Stimulated activated CD8-positive, alpha-beta memory T cell treated with anti-CD3 and anti-CD28 coated beads, Interleukin-7, amount 100 ng/mL, for 48 hours (primary cell): ENCODE measurements around the gene MIA.
"Not testable (repeated sequence)": the region's sequence is repeated elsewhere in the genome, so short reads cannot be mapped to it uniquely, and the experiment has no call there.

Experiments used
- DNase-seq, 2 donors: peaks; one replicate each; pipeline ENCODE4 v3.0.0-alpha.2; 2020; ENCODE audit warnings: low read depth in 1 of 2; ENCODE audit errors: extremely low read depth in 1 of 2

The MIA gene

DNA sequence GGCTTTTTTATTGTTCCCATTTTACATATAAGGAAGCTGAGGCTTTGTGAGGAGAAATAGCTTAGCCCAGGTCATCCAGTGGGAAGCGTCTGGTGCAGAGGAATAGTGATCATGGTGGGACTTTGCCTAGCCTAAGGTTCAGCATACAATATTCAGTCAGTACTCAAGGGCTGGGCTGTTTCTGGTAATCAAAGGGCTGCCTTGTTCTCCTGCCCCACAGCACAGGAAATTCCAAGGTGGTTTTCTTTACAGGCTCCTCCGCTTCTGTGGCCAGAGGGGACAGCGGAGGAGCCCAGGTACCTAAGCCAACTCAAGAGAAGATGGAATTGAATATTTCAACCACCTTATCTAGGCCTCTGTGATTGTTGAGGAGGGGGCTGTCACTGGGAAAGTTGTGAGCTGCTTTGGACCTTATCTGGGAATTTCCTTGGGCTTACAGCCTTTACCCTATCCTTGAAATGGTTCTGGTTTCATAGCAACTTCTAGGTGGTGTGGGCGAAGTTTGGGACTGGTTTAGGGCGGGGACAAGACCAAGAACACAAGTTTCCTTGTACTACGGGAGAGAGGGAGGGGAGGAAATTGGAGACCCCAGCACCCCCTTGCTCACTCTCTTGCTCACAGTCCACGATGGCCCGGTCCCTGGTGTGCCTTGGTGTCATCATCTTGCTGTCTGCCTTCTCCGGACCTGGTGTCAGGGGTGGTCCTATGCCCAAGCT, at the start of gene MIA:
MIA (plus strand) TSS at position 606 of the 716 bp plus-strand sequence; CDS start at position 628, 22 bp downstream.
- no peak for DNase-seq

DNA sequence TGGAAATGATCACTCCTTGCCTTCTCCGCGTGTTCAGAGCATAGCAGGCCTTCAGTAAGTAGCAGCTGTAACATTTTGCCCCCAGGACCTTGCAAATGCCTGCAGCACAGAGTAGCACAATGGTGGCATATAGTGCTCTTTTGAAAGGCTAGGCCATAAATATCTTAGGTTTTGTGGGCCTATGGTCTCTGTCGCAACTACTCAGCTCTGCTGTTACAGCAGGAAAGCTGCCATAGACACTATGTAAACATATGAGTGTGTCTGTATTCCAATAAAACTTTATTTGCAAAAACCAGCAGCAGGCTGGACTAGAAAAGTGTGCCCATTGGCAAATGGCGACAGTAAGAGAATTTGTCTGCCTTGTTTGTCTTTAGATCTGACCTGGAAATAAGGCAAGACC, 49.0 kb upstream of the MIA start:
- no peak for DNase-seq

DNA sequence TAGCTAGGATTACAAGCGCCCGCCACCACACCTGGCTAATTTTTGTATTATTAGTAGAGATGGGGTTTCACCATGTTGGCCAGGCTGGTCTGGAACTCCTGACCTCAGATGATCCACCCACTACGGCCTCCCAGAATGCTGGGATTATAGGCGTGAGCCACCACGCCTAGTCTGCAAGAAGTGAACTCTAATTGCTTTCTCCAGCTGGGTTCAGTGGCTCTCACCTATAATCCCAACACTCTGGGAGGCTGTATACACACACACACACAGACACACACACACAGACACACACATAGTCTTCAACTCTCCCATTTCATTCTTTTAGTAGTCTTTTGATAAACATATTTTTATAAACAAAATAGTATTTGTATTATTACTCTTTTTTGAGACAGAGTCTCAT, 45.3 kb upstream of the MIA start:
- DNase-seq, result not testable (repeated sequence)

DNA sequence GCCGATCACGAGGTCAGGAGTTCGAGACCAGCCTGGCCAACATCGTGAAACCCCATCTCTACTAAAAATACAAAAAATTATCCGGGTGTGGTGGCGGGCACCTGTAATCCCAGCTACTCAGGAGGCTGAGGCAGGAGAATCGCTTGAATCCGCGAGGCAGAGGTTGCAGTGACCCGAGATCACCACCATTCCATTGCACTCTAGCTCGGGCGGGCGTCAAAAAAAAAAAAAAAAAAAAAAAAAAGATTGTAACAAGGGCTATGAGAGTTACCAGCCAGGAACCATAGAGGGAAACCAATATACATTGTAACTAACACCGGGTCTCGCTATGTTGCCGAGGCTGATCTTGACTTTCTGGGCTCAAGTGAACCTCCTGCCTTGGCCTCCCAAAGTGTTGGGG, 43.0 kb upstream of the MIA start:
- DNase-seq, result not testable (repeated sequence)

DNA sequence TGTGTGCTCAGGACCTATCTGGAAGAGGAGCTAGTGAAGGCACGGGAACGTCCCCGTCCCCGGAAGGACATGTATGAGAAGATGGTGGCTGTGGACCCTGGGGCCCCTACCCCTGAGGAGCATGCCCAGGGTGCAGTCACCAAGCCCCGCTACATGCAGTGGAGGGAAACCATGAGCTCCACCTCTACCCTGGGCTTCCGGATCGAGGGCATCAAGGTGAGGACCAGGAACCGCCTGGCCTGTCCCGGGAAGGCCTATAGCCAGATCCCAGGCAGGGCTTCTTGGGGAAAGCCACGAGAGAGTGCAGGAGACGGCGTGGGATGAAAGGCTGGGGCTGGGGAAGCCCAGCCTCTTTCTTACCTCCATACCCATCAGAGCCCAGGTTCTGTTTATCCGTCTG, 42.2 kb upstream of the MIA start:
- DNase-seq, result no peak

DNA sequence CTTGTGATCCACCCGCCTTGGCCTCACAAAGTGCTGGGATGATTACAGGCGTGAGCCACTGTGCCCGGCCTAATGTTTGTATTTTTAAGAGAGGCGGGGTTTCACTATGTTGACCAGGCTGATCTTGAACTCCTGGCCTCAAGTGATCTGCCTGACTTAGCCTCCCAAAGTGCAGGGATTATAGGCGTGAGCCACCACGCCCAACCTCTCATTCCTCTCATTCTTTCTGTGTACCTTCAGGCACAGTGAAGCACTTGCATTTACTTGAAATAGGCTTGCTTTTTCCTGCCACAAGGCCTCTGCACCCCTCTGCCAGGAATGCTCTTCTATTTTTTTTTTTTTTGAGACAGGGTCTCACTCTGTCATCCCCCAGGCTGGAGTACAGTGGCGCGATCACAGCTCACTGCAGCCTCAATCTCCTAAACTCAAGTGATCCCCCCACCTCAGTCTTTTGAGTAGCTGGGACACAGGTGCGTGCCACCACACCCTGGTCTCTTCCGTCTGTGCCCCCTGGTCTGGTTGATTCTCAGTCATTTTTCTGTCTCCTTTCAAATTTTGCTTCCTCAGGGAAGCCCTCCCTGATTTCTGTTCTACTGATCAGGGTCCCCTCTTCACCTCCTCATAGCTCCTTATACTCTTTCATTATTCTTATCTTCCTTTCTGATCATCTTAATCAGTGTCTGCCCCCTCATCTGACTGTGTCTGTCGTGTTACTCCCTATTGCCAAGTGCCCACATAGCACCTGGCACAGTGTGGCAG, 40.1 kb upstream of the MIA start:
- DNase-seq, result no peak

DNA sequence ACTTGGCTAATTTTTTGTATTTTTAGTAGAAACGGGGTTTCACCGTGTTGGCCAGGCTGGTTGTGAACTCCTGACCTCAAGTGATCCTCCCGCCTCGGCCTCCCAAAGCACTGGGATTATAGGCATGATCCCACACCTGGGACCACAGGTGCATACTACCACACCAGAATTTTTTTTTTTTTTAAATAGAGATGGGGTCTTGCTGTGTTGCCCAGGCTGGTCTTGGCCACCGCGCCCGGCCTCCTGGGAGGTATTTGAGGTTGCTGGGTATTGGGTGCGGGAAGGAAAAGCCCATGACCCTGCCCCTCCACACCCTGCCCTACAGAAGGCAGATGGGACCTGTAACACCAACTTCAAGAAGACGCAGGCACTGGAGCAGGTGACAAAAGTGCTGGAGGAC, 38.7 kb upstream of the MIA start:
- no peak for DNase-seq

DNA sequence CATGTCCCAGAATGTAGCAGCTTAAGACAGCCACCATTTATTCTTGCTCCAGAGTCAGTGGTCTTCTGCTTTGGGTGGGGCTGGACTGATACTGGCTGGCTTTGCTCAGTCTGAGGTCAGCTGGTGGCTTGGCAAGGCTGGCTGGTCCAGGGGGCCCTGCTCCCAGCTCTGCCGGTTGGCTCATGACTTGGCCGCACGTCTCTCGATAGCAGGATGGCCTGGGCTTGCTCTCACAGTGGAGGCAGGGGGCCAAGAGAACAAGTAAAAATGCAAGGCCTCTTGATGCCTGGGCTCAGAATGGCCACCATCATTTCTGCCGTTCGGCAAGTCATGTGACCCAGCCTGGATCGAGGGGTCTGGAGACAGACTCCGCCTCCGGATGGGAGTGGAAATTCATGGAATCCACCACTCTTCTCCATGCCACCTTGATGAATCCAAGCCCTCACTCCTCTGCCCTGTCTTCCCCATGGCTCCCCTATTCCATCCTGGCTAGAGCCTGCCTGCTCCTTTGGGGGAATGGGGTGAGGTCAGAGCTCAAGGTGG, 38.1 kb upstream of the MIA start:
- DNase-seq, result no peak

DNA sequence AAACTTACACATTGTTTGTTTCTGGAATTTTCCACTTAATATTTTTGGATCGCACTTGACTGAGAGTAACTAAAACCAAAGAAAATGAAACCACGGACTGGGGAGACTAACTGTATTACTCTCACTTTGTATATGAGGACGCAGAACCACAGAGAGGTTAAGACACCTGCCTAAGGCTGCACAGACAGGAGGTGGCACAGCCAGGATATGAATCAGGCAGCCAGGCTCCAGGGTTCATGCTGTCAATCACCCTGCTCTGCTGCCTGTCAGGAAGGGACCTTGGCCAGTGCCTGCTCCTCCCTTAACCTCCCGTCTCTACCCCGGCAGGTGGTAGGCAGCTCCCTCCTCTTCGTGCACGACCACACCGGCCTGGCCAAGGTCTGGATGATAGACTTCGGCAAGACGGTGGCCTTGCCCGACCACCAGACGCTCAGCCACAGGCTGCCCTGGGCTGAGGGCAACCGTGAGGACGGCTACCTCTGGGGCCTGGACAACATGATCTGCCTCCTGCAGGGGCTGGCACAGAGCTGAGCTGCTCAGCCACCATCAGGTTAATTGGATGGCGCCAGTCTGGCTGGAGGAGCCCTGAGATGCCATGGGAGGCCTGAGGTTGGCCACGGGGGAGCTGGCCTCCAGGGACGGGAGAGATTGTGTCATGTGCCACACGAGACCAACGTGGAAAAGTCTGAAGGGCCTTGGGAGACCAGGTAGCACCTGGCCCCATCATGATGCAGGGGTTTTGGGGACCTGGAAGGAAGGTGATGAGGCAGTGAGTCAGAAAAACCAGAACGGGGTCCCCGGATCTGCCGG, 36.1 kb upstream of the MIA start:
- DNase-seq, result no peak

DNA sequence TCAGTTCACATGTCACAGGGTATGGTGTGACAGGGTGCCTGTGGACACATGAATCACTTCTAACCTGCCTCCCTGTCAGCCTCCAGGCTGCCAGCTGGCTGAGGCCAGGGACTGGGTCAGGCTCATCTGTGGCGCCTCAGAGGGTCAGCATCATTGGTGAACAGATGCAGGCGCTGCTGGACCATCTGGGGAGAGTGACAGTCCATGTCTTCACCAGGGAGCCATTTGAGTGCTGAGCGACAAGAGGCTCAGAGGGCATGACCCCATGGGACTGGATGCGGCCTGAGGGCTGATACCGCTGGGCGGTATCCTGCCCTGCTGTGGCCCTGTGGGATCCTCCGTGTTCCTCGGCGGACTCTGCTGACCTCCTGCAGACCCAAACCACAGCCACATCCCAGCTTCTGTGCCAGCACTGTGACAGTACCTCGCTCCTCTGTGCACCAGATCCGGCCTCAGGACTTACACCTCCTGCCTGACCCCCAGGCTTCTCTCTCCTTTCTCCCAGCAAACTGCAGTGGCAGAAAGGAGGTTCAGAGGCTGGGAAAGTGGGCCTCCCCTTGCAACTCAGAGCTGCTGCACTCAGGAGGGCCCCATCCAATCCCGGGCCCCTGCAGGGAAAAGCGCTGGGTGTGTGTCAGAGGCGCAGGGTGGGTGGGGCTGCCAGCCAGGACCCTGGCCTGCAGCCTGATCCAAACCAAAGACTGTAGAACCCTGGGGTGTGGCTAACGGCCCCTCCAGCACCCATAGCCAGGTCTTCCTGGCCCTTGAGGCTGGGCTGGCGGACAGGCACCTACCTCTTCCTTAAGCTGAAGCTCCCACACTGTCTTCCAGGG, 35.2 kb upstream of the MIA start:
- DNase-seq, result no peak

DNA sequence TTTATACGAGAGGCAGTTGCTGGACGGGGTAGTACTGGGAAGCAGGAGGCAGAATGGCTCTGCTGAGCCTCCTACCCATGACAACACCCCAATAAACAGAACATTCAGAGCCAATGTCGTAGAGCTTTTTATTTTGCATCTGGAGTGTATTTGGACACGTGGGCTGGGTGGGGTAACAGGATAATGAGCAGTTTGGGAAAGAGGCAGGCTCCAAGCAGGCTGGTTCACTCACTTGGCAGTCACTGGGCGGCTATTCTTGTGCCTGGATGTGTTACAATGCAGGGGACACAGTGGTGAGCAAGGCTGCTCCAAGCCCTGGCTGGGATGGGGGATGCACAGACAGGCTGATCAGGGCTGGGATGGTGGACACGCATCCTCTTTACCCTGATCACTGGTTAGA, 34.6 kb upstream of the MIA start:
- no peak for DNase-seq

DNA sequence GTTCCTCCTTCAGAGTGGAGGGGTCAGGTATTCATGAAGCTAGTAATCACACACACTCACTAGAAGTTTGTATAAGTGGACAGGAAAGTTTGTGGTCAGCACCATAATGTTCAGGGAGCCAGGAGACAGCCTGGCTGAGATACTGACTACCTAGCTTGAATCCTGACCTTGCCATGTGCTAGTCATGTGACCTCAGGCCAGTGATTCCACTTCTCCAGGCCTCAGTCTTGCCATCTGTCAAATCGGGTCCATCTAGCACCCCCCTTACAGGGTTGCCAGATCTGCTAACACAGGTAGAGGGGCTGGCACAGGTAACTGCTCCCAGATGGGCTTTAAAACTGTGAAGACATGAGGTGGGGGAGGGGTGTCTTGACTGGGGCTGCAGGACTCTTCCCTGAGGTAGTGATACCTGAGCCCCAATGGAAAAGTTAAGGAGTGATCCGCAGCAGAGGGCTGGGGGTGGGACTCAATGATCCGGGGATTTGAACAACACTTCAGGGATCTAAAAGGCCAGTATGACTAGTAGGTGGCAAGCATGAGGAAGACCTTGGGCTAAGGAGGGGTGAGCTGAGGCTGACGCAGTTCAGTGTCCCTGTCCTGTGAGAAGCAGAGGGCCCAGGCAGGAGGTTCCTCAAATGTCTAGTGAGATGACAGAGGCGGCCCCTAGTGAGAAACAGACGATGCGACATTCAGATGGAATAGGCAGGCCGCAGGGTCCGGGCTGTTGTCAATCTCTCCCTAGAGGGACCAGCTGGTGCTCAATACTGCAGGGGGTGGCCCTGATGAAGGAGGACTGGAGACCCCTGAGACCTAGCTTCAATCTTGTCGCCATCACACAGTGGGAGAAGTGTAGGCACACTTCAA, 33.6 kb upstream of the MIA start:
- no peak for DNase-seq

DNA sequence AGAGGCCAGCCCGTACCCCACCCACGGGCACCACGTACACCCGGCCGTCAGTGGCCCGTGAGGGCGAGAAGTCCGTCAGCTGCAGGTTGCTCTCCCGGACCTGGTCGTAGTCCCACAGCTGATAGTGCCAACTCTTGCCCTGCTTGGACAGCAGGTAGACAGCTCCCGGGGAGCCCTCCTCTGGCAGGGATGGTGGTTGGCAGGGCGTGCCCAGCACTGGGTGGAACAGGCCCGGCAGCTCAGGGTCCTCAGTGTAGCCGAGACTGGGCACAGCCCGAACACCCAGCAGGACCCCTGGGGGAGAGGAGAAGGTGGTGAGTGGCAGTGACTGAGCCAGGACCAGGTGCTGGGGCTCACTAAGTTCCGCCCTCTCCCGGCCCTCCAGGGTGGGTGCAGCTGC, 32.8 kb upstream of the MIA start:
- no peak for DNase-seq

DNA sequence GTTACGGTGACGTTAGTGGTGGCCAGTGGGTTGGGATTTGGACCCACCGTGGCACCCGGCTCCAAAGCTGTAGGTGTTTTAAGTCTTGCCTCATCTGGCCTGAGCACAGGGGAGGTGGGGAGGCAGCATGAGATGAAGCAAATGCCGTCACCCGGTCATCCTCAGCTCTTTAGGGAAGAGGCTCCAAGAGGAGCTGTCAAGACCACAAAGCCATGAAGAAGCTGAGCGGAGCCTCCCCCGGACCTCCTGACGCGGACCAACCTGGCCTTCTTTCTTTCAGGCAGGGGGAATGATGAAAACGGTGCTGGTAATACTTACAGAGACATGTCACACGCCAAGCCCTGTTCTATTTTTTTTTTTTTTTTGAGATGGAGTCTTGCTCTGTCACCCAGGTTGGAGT, 32.4 kb upstream of the MIA start:
- no peak for DNase-seq

DNA sequence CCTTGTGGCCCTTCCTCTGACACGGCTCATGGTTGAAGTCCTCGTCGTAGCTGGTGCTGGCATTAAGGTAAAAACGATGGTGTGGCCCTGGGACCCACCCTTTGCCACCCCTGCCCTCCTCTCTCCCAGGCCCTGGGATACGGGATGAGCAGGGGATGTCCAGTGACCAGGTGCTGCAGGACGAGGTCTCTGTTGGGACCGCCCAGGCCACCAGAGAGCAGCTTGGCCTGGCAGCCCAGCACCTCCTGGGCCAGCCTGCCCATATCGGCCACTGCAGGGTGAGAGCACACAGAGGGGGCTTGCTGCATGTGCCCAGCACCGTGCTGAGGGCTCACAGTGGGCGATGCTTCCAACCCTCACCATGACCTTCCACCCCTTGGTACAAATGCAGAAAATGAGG, 31.4 kb upstream of the MIA start:
- DNase-seq, result no peak

DNA sequence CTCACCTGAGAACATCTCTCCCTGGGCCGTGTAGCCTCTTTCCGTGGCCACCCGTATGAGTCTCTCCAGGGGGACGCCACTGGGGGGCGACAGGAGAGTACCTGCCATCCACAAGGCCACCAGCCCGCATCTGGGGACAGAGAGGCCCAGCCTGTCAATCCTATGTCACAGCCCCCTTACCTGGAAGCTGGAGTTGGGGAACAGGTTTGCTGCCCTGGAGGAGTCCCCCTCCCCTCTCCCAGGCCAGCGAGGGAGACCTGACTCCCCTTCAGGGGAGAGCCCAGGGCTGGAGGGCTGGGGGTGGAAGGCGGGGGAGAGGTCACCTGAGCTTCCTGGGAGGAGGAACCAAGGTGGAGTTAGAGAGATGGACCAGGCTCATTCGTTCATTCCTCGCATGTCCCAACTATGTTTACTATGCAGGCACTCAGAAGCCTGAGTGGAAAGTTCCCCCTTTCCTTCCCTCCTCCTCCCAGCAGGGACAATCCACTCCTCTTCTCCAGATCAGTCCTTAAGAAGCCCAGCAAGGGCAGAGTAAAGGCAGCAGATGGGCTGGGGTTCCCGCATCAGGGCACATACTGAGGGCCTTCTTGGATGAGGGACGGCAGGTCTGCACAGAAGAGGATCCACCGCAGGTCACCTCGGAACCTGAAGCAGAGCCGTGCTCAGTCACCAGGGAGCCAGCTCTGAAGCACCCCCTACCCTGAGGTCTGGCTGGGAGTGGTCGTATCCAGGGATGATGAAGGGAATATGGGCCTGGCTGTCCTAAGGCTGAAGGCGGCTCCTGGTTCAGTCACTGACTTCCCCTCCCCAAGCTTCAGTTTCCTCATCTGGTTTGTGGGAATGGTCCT, 30.5 kb upstream of the MIA start:
- no peak for DNase-seq

DNA sequence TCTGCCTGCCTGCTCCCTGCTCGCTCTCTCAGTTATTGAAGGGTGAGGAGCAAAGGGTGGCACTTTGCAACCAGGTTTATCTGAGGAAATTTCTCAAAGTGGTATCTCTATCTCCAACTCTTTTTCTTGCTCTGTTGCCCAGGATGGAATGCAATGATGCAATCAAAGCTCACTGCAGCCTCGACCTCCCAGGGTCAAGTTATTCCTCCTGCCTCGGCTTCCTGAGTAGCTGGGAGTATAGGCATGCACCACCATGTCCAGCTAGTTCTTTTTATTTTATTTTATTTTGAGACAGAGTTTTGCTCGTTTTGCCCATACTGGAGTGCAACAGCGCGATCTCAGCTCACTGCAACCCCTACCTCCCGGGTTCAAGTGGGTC, 29.9 kb upstream of the MIA start:
- DNase-seq, result no peak

DNA sequence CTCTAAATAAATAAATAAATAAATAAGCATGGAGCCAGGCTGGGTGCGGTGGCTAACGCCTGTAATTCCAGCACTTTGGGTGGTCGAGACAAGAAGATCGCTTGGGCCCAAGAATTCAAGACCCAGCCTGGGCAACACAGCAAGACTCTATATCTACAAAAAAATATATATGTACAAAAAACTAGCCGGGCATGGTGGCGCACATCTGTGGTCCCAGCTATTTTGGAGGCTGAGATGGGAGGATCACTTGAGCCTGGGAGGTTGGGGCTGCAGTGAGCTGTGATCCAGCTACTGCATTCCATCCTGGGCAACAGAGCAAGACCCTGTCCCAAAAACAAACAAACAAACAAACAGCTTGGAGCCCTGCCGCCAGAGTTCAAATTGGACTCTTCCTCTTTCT, 27.8 kb upstream of the MIA start:
- no peak for DNase-seq
